Neural cell (in vitro differentiated cells): Measurements from ENCODE around the gene REG1A. TPM values are rescaled to one million over a fixed set of nuclear protein-coding genes. Genes with fewer than 3 reads are reported as not detected.

Source experiments
- H2AFZ ChIP-seq: fragments of 200-600, 300-800 bp; sonication (generic), shearing (Covaris generic); 2 replicates; pipeline ENCODE4 v1.6.0; 2014; ENCODE audit warnings: low read depth, mild to moderate bottlenecking, antibody characterized with exemption, low read length, moderate library complexity
- H3F3A ChIP-seq: fragments of 200-600 bp; shearing (Covaris generic); 2 replicates; pipeline ENCODE4 v1.6.1; 2016; ENCODE audit warnings: mild to moderate bottlenecking, moderate library complexity, mixed read lengths, antibody characterized with exemption, low read length; ENCODE audit not compliant: insufficient read depth, poor library complexity, severe bottlenecking
- H3K27ac ChIP-seq: fragments of 200-600, 300-800 bp; sonication (generic), shearing (Covaris generic); 2 replicates; pipeline ENCODE4 v1.5.1; 2014; ENCODE audit warnings: mild to moderate bottlenecking, low read length, moderate library complexity
- H3K27me3 ChIP-seq: fragments of 300-800, 200-600 bp; sonication (generic), shearing (Covaris generic); 2 replicates; pipeline ENCODE4 v1.6.0; 2014; ENCODE audit warnings: mild to moderate bottlenecking, low read depth, low read length, moderate library complexity; ENCODE audit not compliant: insufficient read depth
- H3K36me3 ChIP-seq: fragments of 300-800, 200-600 bp; sonication (generic), shearing (Covaris generic); 2 replicates; pipeline ENCODE4 v1.5.1; 2014; ENCODE audit warnings: mild to moderate bottlenecking, antibody characterized with exemption, low read length, moderate library complexity; ENCODE audit not compliant: insufficient read depth
- H3K4me2 ChIP-seq: fragments of 300-800, 200-600 bp; sonication (generic), shearing (Covaris generic); 2 replicates; pipeline ENCODE4 v1.6.0; 2014; ENCODE audit warnings: mild to moderate bottlenecking, low read length
- H3K4me3 ChIP-seq: fragments of 300-800, 200-600 bp; sonication (generic), shearing (Covaris generic); 2 replicates; pipeline ENCODE4 v1.5.1; 2014; ENCODE audit warnings: mild to moderate bottlenecking, low read length, moderate library complexity
- H3K79me2 ChIP-seq: fragments of 200-600 bp; shearing (Covaris generic); replicated peaks from 2 replicates; pipeline ENCODE4 v1.6.0; 2014; ENCODE audit warnings: mild to moderate bottlenecking, low read length, moderate library complexity; ENCODE audit not compliant: insufficient read depth
- H3K9ac ChIP-seq: fragments of 300-800, 200-600 bp; sonication (generic), shearing (Covaris generic); 2 replicates; pipeline ENCODE4 v1.6.1; 2016; ENCODE audit warnings: mild to moderate bottlenecking, low read length, mixed read lengths
- H3K9me2 ChIP-seq: fragments of 200-600 bp; shearing (Covaris generic); 2 replicates; pipeline ENCODE4 v1.6.1; 2016; ENCODE audit warnings: mild to moderate bottlenecking, low read length, mixed read lengths; ENCODE audit not compliant: insufficient read depth
- H3K9me3 ChIP-seq: fragments of 200-600, 300-800 bp; sonication (generic), shearing (Covaris generic); 2 replicates; pipeline ENCODE4 v1.6.1; 2016; ENCODE audit warnings: mild to moderate bottlenecking, mixed run types, low read length, moderate library complexity, mixed read lengths
- H4K20me1 ChIP-seq: fragments of 200-600 bp; shearing (Covaris generic); 2 replicates; pipeline ENCODE4 v1.6.1; 2016; ENCODE audit warnings: mild to moderate bottlenecking, mixed run types; ENCODE audit not compliant: insufficient read depth
- EP300 ChIP-seq: fragments of 450-650 bp; conservative IDR thresholded peaks from 2 replicates; pipeline ENCODE4 v1.6.1; 2014; ENCODE audit warnings: antibody characterized with exemption, mild to moderate bottlenecking, moderate library complexity; ENCODE audit not compliant: poor library complexity, severe bottlenecking
- EZH2 ChIP-seq: fragments of 200-600, 300-800 bp; shearing (Covaris generic), sonication (generic); IDR thresholded peaks from 2 replicates; pipeline ENCODE4 v1.6.1; 2014; ENCODE audit warnings: antibody characterized with exemption, low read length, borderline replicate concordance, mild to moderate bottlenecking; ENCODE audit not compliant: insufficient read depth, poor library complexity, severe bottlenecking
- MXI1 ChIP-seq: fragments of 450-650 bp; conservative IDR thresholded peaks from 2 replicates; pipeline ENCODE4 v1.6.1; 2014; ENCODE audit warnings: antibody characterized with exemption, mild to moderate bottlenecking; ENCODE audit not compliant: poor library complexity, severe bottlenecking
- POLR2AphosphoS5 ChIP-seq: IDR thresholded peaks from 2 replicates; pipeline ENCODE4 v1.6.1; 2012
- RAD21 ChIP-seq: fragments of 450-650 bp; conservative IDR thresholded peaks from 2 replicates; pipeline ENCODE4 v1.6.1; 2014; ENCODE audit warnings: antibody characterized with exemption, mild to moderate bottlenecking, moderate library complexity
- SMC3 ChIP-seq: fragments of 450-650 bp; conservative IDR thresholded peaks from 2 replicates; pipeline ENCODE4 v1.6.1; 2014; ENCODE audit warnings: antibody characterized with exemption, mild to moderate bottlenecking, moderate library complexity; ENCODE audit not compliant: poor library complexity
- TAF1 ChIP-seq: IDR thresholded peaks from 2 replicates; pipeline ENCODE4 v1.6.1; 2012; ENCODE audit warnings: low read depth
- polyA plus RNA-seq: library from polyadenylated mRNA; depleted of rRNA; stranded (reverse); fragments of >200 nt; gene quantifications from 2 replicates; pipeline ENCODE4 v1.2.3, GENCODE V29; 2014
- TF ChIP-seq, protein P1 (sequence below): IDR thresholded peaks from 2 replicates; pipeline ENCODE4 v1.6.1; 2012; ENCODE audit warnings: borderline replicate concordance
- TF ChIP-seq, protein P2 (sequence below): fragments of 450-650 bp; IDR thresholded peaks from 2 replicates; pipeline ENCODE4 v1.5.1; 2014; ENCODE audit warnings: antibody characterized with exemption, mild to moderate bottlenecking, moderate library complexity; ENCODE audit not compliant: poor library complexity, severe bottlenecking

The REG1A gene
- polyA plus RNA-seq, 1 donor from 2014 or later: not detected

DNA sequence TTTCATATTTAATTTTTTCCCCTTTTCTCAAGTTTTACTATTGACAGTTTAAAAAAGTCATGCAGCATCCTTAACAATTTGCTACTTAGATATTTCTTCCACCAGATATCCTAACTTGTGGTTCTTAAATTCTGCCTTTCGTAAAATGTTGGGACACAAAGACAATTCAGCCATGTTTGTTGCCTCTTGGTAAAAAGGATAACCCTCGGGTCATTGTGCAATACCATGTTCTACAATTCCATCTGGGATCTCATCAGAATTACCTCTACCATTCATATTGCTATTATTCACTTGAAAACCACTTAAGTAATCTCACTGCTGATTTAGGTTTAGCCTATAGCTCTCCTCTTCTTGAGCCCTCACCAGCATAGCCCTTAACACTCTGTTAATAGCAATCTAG is 19.3 kb upstream of the REG1A start:
- H3K9me2 ChIP-seq: no peaks in the 10 kb centered on the region
- H3K27ac ChIP-seq: no peak overlapping the region
- no peak overlapping the region for H3K4me3 ChIP-seq
- H2AFZ ChIP-seq: no peak overlapping the region
- no peaks in the 10 kb centered on the region for H3K79me2 ChIP-seq
- no peaks in the 10 kb centered on the region for H3K36me3 ChIP-seq
- H3K27me3 ChIP-seq: no peaks in the 10 kb centered on the region
- H3K4me2 ChIP-seq: no peak overlapping the region
- H3K9me3 ChIP-seq: no peaks in the 10 kb centered on the region
- no peak overlapping the region for H3K9ac ChIP-seq
- TF ChIP-seq EZH2 (no peak), RAD21 (no peak), EP300 (no peak), POLR2AphosphoS5 (no peak), SMC3 (no peak), TAF1 (no peak), MXI1 (no peak)
- TF ChIP-seq, protein P1, sequence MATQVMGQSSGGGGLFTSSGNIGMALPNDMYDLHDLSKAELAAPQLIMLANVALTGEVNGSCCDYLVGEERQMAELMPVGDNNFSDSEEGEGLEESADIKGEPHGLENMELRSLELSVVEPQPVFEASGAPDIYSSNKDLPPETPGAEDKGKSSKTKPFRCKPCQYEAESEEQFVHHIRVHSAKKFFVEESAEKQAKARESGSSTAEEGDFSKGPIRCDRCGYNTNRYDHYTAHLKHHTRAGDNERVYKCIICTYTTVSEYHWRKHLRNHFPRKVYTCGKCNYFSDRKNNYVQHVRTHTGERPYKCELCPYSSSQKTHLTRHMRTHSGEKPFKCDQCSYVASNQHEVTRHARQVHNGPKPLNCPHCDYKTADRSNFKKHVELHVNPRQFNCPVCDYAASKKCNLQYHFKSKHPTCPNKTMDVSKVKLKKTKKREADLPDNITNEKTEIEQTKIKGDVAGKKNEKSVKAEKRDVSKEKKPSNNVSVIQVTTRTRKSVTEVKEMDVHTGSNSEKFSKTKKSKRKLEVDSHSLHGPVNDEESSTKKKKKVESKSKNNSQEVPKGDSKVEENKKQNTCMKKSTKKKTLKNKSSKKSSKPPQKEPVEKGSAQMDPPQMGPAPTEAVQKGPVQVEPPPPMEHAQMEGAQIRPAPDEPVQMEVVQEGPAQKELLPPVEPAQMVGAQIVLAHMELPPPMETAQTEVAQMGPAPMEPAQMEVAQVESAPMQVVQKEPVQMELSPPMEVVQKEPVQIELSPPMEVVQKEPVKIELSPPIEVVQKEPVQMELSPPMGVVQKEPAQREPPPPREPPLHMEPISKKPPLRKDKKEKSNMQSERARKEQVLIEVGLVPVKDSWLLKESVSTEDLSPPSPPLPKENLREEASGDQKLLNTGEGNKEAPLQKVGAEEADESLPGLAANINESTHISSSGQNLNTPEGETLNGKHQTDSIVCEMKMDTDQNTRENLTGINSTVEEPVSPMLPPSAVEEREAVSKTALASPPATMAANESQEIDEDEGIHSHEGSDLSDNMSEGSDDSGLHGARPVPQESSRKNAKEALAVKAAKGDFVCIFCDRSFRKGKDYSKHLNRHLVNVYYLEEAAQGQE: no peak
- TF ChIP-seq, protein P2, sequence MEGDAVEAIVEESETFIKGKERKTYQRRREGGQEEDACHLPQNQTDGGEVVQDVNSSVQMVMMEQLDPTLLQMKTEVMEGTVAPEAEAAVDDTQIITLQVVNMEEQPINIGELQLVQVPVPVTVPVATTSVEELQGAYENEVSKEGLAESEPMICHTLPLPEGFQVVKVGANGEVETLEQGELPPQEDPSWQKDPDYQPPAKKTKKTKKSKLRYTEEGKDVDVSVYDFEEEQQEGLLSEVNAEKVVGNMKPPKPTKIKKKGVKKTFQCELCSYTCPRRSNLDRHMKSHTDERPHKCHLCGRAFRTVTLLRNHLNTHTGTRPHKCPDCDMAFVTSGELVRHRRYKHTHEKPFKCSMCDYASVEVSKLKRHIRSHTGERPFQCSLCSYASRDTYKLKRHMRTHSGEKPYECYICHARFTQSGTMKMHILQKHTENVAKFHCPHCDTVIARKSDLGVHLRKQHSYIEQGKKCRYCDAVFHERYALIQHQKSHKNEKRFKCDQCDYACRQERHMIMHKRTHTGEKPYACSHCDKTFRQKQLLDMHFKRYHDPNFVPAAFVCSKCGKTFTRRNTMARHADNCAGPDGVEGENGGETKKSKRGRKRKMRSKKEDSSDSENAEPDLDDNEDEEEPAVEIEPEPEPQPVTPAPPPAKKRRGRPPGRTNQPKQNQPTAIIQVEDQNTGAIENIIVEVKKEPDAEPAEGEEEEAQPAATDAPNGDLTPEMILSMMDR: no peak
- no peaks in the 10 kb centered on the region for H3F3A ChIP-seq
- no peaks in the 10 kb centered on the region for H4K20me1 ChIP-seq

GRCh38 chr2:79103214-79103613 is 17.1 kb upstream of the REG1A start:
- Histone ChIP-seq H3K4me2 (no peak overlapping the region), H4K20me1 (no peaks in the 10 kb centered on the region), H3K79me2 (no peaks in the 10 kb centered on the region), H3K9me2 (no peaks in the 10 kb centered on the region), H3K27ac (no peak overlapping the region), H2AFZ (no peak overlapping the region), H3K27me3 (no peaks in the 10 kb centered on the region), H3K9ac (no peak overlapping the region), H3K36me3 (no peaks in the 10 kb centered on the region), H3K9me3 (no peaks in the 10 kb centered on the region), H3K4me3 (no peak overlapping the region), H3F3A (no peaks in the 10 kb centered on the region)
- TF ChIP-seq SMC3: no peak
- no peak for TF ChIP-seq RAD21
- no peak for TF ChIP-seq POLR2AphosphoS5
- TF ChIP-seq, protein P2: no peak
- no peak for TF ChIP-seq EP300
- TF ChIP-seq MXI1: no peak
- TF ChIP-seq, protein P1: no peak
- no peak for TF ChIP-seq TAF1
- no peak for TF ChIP-seq EZH2
